Trophoblast cell (in vitro differentiated cells and primary cell): Measurements from ENCODE around the gene AKIP1.

Experiments used
- DNase-seq, 2 donors: peaks; one replicate each; pipeline ENCODE4 v3.0.0-alpha.2; 2016
- H2AFZ ChIP-seq: 2 replicates; pipeline ENCODE4 v1.6.1; 2013; ENCODE audit warnings: low read length, moderate library complexity, mild to moderate bottlenecking; ENCODE audit not compliant: insufficient read depth, poor library complexity
- H2AK5ac ChIP-seq: 2 replicates; pipeline ENCODE4 v1.6.1; 2013; ENCODE audit warnings: mild to moderate bottlenecking, low read length
- H2BK120ac ChIP-seq: 2 replicates; pipeline ENCODE4 v1.6.1; 2013; ENCODE audit warnings: low read length, mild to moderate bottlenecking, moderate library complexity; ENCODE audit not compliant: insufficient read depth, poor library complexity
- H2BK12ac ChIP-seq: 2 replicates; pipeline ENCODE4 v1.6.1; 2013; ENCODE audit warnings: mild to moderate bottlenecking, low read length, moderate library complexity
- H2BK5ac ChIP-seq: 2 replicates; pipeline ENCODE4 v1.6.1; 2013; ENCODE audit warnings: low read length, low read depth, moderate library complexity, mild to moderate bottlenecking; ENCODE audit not compliant: poor library complexity
- H3K14ac ChIP-seq: 2 replicates; pipeline ENCODE4 v1.6.1; 2013; ENCODE audit warnings: mild to moderate bottlenecking, low read length
- H3K18ac ChIP-seq: 2 replicates; pipeline ENCODE4 v1.6.1; 2013; ENCODE audit warnings: mild to moderate bottlenecking, low read length
- H3K23ac ChIP-seq: 2 replicates; pipeline ENCODE4 v1.6.1; 2013; ENCODE audit warnings: low read length
- H3K27ac ChIP-seq: 2 replicates; pipeline ENCODE4 v1.5.1; 2013; ENCODE audit warnings: low read depth, mild to moderate bottlenecking, inconsistent platforms, low read length, moderate library complexity
- H3K27me3 ChIP-seq: 2 replicates; pipeline ENCODE4 v1.6.1; 2013; ENCODE audit warnings: inconsistent platforms, mild to moderate bottlenecking, low read length, moderate library complexity; ENCODE audit not compliant: insufficient read depth
- H3K36me3 ChIP-seq, 2 experiments: 1 replicate in 1 of 2; 2 replicates in 1 of 2; pipeline ENCODE4 v1.6.1; 2013; ENCODE audit warnings: low read length in 2 of 2, mild to moderate bottlenecking in 2 of 2, moderate library complexity in 1 of 2; ENCODE audit not compliant: insufficient read depth in 2 of 2, control insufficient read depth in 1 of 2
- H3K4ac ChIP-seq: 2 replicates; pipeline ENCODE4 v1.6.1; 2013; ENCODE audit warnings: low read depth, mild to moderate bottlenecking, low read length, moderate library complexity
- H3K4me1 ChIP-seq, 2 experiments: 1 replicate in 1 of 2; 2 replicates in 1 of 2; pipeline ENCODE4 v1.6.1; 2013; ENCODE audit warnings: low read length in 2 of 2, mild to moderate bottlenecking in 2 of 2, moderate library complexity in 1 of 2; ENCODE audit not compliant: insufficient read depth in 2 of 2, control insufficient read depth in 1 of 2
- H3K4me2 ChIP-seq: 2 replicates; pipeline ENCODE4 v1.6.1; 2013; ENCODE audit warnings: inconsistent platforms, mild to moderate bottlenecking, low read length, moderate library complexity
- H3K4me3 ChIP-seq: 2 replicates; pipeline ENCODE4 v1.5.1; 2013; ENCODE audit warnings: mild to moderate bottlenecking, low read depth, low read length, inconsistent platforms
- H3K79me1 ChIP-seq: one replicate; pipeline ENCODE4 v1.6.1; 2013; ENCODE audit warnings: low read length
- H3K79me2 ChIP-seq: 2 replicates; pipeline ENCODE4 v1.6.1; 2013; ENCODE audit warnings: low read length, mild to moderate bottlenecking; ENCODE audit not compliant: control insufficient read depth, insufficient read depth, poor library complexity
- H3K9ac ChIP-seq: 2 replicates; pipeline ENCODE4 v1.6.1; 2013; ENCODE audit warnings: mild to moderate bottlenecking, low read length
- H3K9me3 ChIP-seq: 2 replicates; pipeline ENCODE4 v1.6.1; 2013; ENCODE audit warnings: low read depth, mild to moderate bottlenecking, control low read depth, inconsistent platforms, low read length; ENCODE audit not compliant: insufficient read depth
- H4K12ac ChIP-seq: 2 replicates; pipeline ENCODE4 v1.6.1; 2013; ENCODE audit warnings: low read depth, mild to moderate bottlenecking, low read length, moderate library complexity
- H4K8ac ChIP-seq: 2 replicates; pipeline ENCODE4 v1.6.1; 2013; ENCODE audit warnings: low read depth, mild to moderate bottlenecking, low read length, moderate library complexity
- H4K91ac ChIP-seq: one replicate; pipeline ENCODE4 v1.6.1; 2013; ENCODE audit warnings: low read depth, mild to moderate bottlenecking, low read length, moderate library complexity
- WGBS: extraction: QIAGEN DNeasy Blood & Tissue Kit; methylation state at CpG from one replicate; pipeline ENCODE4 v1.1.7; 2013; ENCODE audit warnings: missing lambda C conversion rate; ENCODE audit not compliant: insufficient read length, insufficient coverage; ENCODE audit errors: extremely low coverage; 5-methylcytosine and 5-hydroxymethylcytosine counted together

The AKIP1 gene

GRCh38 chr11:8927233-8927632, 16.2 kb downstream of the AKIP1 start:
- no peaks in the 10 kb centered on the region for H3K9me3 ChIP-seq
- no peak overlapping the region for H3K23ac ChIP-seq
- H3K4me1 ChIP-seq = no peaks in the 10 kb centered on the region
- no peak overlapping the region for H3K4me3 ChIP-seq
- no peak overlapping the region for H3K4me2 ChIP-seq
- no CpG with 5 or more reads among the region's 5 CpGs for WGBS
- no peak overlapping the region for H2AFZ ChIP-seq
- H4K91ac ChIP-seq = no peak overlapping the region
- no peak overlapping the region for H3K18ac ChIP-seq
- H2BK12ac ChIP-seq = no peak overlapping the region
- no peak overlapping the region for H3K14ac ChIP-seq
- no peak overlapping the region for H2AK5ac ChIP-seq
- H3K79me1 ChIP-seq = no peaks in the 10 kb centered on the region
- H2BK5ac ChIP-seq = no peak overlapping the region
- H3K27me3 ChIP-seq = no peaks in the 10 kb centered on the region
- H3K36me3 ChIP-seq = peaks cover 4 to 6% of the 10 kb centered on the region in 2 experiments
- DNase-seq = no peak
- H3K4ac ChIP-seq = no peak overlapping the region
- H3K27ac ChIP-seq = no peak overlapping the region
- H4K8ac ChIP-seq = no peak overlapping the region
- H3K9ac ChIP-seq = no peak overlapping the region
- H4K12ac ChIP-seq = no peak overlapping the region
- H2BK120ac ChIP-seq = no peak overlapping the region
- H3K79me2 ChIP-seq = no peaks in the 10 kb centered on the region

GRCh38 chr11:8928205-8928604, 17.2 kb downstream of the AKIP1 start:
- no peaks in the 10 kb centered on the region for H3K79me2 ChIP-seq
- H3K27ac ChIP-seq = no peak overlapping the region
- no peak overlapping the region for H3K9ac ChIP-seq
- no peaks in the 10 kb centered on the region for H3K9me3 ChIP-seq
- H3K14ac ChIP-seq = no peak overlapping the region
- no peak overlapping the region for H2BK120ac ChIP-seq
- no peaks in the 10 kb centered on the region for H3K79me1 ChIP-seq
- DNase-seq = no peak
- H3K4me2 ChIP-seq = no peak overlapping the region
- no peak overlapping the region for H4K91ac ChIP-seq
- H4K8ac ChIP-seq = no peak overlapping the region
- no peak overlapping the region for H3K18ac ChIP-seq
- H4K12ac ChIP-seq = no peak overlapping the region
- no peak overlapping the region for H3K4me3 ChIP-seq
- WGBS = no CpG with 5 or more reads among the region's 4 CpGs
- H3K36me3 ChIP-seq = peaks cover 0 to under 1% of the 10 kb centered on the region in 2 experiments
- no peak overlapping the region for H2BK5ac ChIP-seq
- no peak overlapping the region for H2AK5ac ChIP-seq
- H3K4me1 ChIP-seq = peaks cover 2 to 7% of the 10 kb centered on the region in 2 experiments
- no peaks in the 10 kb centered on the region for H3K27me3 ChIP-seq
- H3K4ac ChIP-seq = no peak overlapping the region
- no peak overlapping the region for H3K23ac ChIP-seq
- no peak overlapping the region for H2AFZ ChIP-seq
- no peak overlapping the region for H2BK12ac ChIP-seq

GRCh38 chr11:8928981-8929615, 18.1 kb downstream of the AKIP1 start:
- H2BK120ac ChIP-seq = no peak overlapping the region
- no peak overlapping the region for H2BK12ac ChIP-seq
- H3K14ac ChIP-seq = no peak overlapping the region
- no peak overlapping the region for H3K9ac ChIP-seq
- no peak overlapping the region for H3K4me3 ChIP-seq
- H4K12ac ChIP-seq = no peak overlapping the region
- WGBS = no CpG with 5 or more reads among the region's 9 CpGs
- no peak overlapping the region for H2BK5ac ChIP-seq
- H2AK5ac ChIP-seq = no peak overlapping the region
- peaks cover 2 to 11% of the 10 kb centered on the region in 2 experiments for H3K4me1 ChIP-seq
- peak in 1 of 2 donors; percentile 44 for DNase-seq
- no peak overlapping the region for H4K91ac ChIP-seq
- H3K9me3 ChIP-seq = no peaks in the 10 kb centered on the region
- no peak overlapping the region for H3K23ac ChIP-seq
- H3K36me3 ChIP-seq = no peaks in the 10 kb centered on the region
- no peaks in the 10 kb centered on the region for H3K79me2 ChIP-seq
- H3K4ac ChIP-seq = no peak overlapping the region
- no peaks in the 10 kb centered on the region for H3K27me3 ChIP-seq
- H3K79me1 ChIP-seq = no peaks in the 10 kb centered on the region
- no peak overlapping the region for H3K18ac ChIP-seq
- no peak overlapping the region for H3K27ac ChIP-seq
- no peak overlapping the region for H3K4me2 ChIP-seq
- H4K8ac ChIP-seq = no peak overlapping the region
- no peak overlapping the region for H2AFZ ChIP-seq

GRCh38 chr11:8930456-8931175, 19.6 kb downstream of the AKIP1 start:
- Histone ChIP-seq H2BK5ac (no peak overlapping the region), H4K12ac (no peak overlapping the region), H3K4me1 (peaks cover 4 to 11% of the 10 kb centered on the region in 2 experiments), H3K4ac (no peak overlapping the region), H2AFZ (no peak overlapping the region), H3K23ac (no peak overlapping the region), H3K18ac (no peak overlapping the region), H3K36me3 (no peaks in the 10 kb centered on the region), H3K9me3 (no peaks in the 10 kb centered on the region), H3K79me1 (no peaks in the 10 kb centered on the region), H4K8ac (no peak overlapping the region), H3K9ac (no peak overlapping the region), H3K4me2 (no peak overlapping the region), H3K14ac (no peak overlapping the region), H3K4me3 (no peak overlapping the region), H2BK12ac (no peak overlapping the region), H2AK5ac (no peak overlapping the region), H3K27ac (no peak overlapping the region), H2BK120ac (no peak overlapping the region), H4K91ac (no peak overlapping the region), H3K79me2 (no peaks in the 10 kb centered on the region), H3K27me3 (no peaks in the 10 kb centered on the region)
- WGBS = no CpG with 5 or more reads among the region's 12 CpGs
- no peak for DNase-seq
